Endothelial cell of umbilical vein (primary cell): Measurements from ENCODE around the gene CSRP1. TPM values are rescaled to one million over a fixed set of nuclear protein-coding genes. Genes with fewer than 3 reads are reported as not detected.
A peak's percentile ranks its signal among the peaks of the same experiment; 100 is the strongest.

Experiments
- BruUV-seq: library from RNA; stranded (reverse); fragments of 400-500 nt; replicated peaks from 2 replicates; lab custom pipeline; 2021; lab: Mats Ljungman, UMichigan
- CTCF ChIA-PET: fragments of 300-600, 350-600 bp; sonication (Branson Sonifier 250); formaldehyde crosslinking; loops from one replicate; lab custom pipeline; 2021; ENCODE audit warnings: antibody characterized with exemption, inconsistent platforms; lab: Charles Lee
- POLR2A ChIA-PET: fragments of 300-600, 350-600 bp; sonication (Branson Sonifier 250); formaldehyde crosslinking; loops from one replicate; lab custom pipeline; 2021; ENCODE audit warnings: antibody characterized with exemption, inconsistent platforms; lab: Charles Lee
- DNase-seq: peaks from one replicate; pipeline ENCODE4 v3.0.0-alpha.2; 2011; ENCODE audit warnings: low read depth, low spot score
- FAIRE-seq: peaks from 2 replicates; lab custom pipeline; 2011; peaks lifted over from hg19 to GRCh38; lab: Jason Lieb, UNC
- H2AFZ ChIP-seq: 2 replicates; pipeline ENCODE4 v1.6.0; 2012; ENCODE audit warnings: low read depth, low read length, control low read depth, inconsistent platforms
- H3K27ac ChIP-seq: 2 replicates; pipeline ENCODE4 v1.5.1; 2011; ENCODE audit warnings: low read depth, mild to moderate bottlenecking, control low read depth, low read length, moderate library complexity; ENCODE audit not compliant: insufficient read depth
- H3K27me3 ChIP-seq, 2 experiments: 2 replicates each; pipeline versions ENCODE4 v1.6.0 to v1.6.1; 2011; ENCODE audit warnings: low read length in 2 of 2, mixed read lengths in 1 of 2; ENCODE audit not compliant: control insufficient read depth in 2 of 2, insufficient read depth in 2 of 2
- H3K36me3 ChIP-seq, 2 experiments: 2 replicates in 1 of 2; 3 replicates in 1 of 2; pipeline ENCODE4 v1.5.1; 2011; ENCODE audit warnings: low read length in 2 of 2, mild to moderate bottlenecking in 1 of 2, moderate library complexity in 1 of 2; ENCODE audit not compliant: control insufficient read depth in 2 of 2, insufficient read depth in 2 of 2; ENCODE audit errors: extremely low read depth in 1 of 2
- H3K4me1 ChIP-seq: 3 replicates; pipeline ENCODE4 v1.5.1; 2011; ENCODE audit warnings: mild to moderate bottlenecking, low read length; ENCODE audit not compliant: control insufficient read depth, insufficient read depth; ENCODE audit errors: extremely low read depth
- H3K4me2 ChIP-seq: 2 replicates; pipeline ENCODE4 v1.6.1; 2011; ENCODE audit warnings: low read length, control low read depth, mixed read lengths; ENCODE audit not compliant: insufficient read depth
- H3K4me3 ChIP-seq, 3 experiments: fragments of 200-600 bp in 1 of 3; sonication (generic), shearing (Covaris generic) in 1 of 3; replicated peaks in 1 of 3; 2 replicates each; pipeline ENCODE4 v1.5.1; 2011 to 2016; ENCODE audit warnings: control low read depth in 3 of 3, low read length in 3 of 3, mild to moderate bottlenecking in 2 of 3, inconsistent platforms in 1 of 3, low read depth in 1 of 3, moderate library complexity in 1 of 3; ENCODE audit not compliant: insufficient read depth in 1 of 3
- H3K79me2 ChIP-seq: 2 replicates; pipeline ENCODE4 v1.6.0; 2012; ENCODE audit warnings: low read length, inconsistent platforms; ENCODE audit not compliant: control insufficient read depth, insufficient read depth
- H3K9ac ChIP-seq: replicated peaks from 2 replicates; pipeline ENCODE3; 2011; ENCODE audit warnings: low read length, control low read depth; ENCODE audit not compliant: insufficient read depth; ENCODE audit errors: extremely low read depth
- H3K9me1 ChIP-seq: replicated peaks from 3 replicates; pipeline ENCODE4 v1.6.0; 2011; ENCODE audit warnings: mild to moderate bottlenecking, low read length; ENCODE audit not compliant: control insufficient read depth, insufficient read depth; ENCODE audit errors: extremely low read depth
- H3K9me3 ChIP-seq: replicated peaks from 2 replicates; pipeline ENCODE4 v1.5.1; 2012; ENCODE audit warnings: low read length, inconsistent platforms; ENCODE audit not compliant: control insufficient read depth, insufficient read depth
- H4K20me1 ChIP-seq: replicated peaks from 2 replicates; pipeline ENCODE3; 2011; ENCODE audit warnings: mild to moderate bottlenecking, low read length; ENCODE audit not compliant: control insufficient read depth, insufficient read depth; ENCODE audit errors: extremely low read depth
- EZH2 ChIP-seq: IDR thresholded peaks from 2 replicates; pipeline ENCODE4 v1.6.1; 2012; ENCODE audit warnings: borderline replicate concordance, low read depth, mild to moderate bottlenecking, moderate library complexity, low read length, inconsistent platforms; ENCODE audit not compliant: severe bottlenecking
- FOS ChIP-seq: IDR thresholded peaks from 2 replicates; pipeline ENCODE4 v1.6.1; 2011; ENCODE audit warnings: mild to moderate bottlenecking, low read length, moderate library complexity, borderline replicate concordance; ENCODE audit not compliant: insufficient read depth
- GATA2 ChIP-seq: IDR thresholded peaks from 2 replicates; pipeline ENCODE4 v1.7.0; 2011; ENCODE audit warnings: low read depth, mild to moderate bottlenecking, moderate library complexity, mixed read lengths, low read length; ENCODE audit not compliant: insufficient read length, insufficient read depth
- MAX ChIP-seq: IDR thresholded peaks from 2 replicates; pipeline ENCODE4 v1.6.1; 2011; ENCODE audit not compliant: insufficient read depth, insufficient read length
- POLR2AphosphoS5 ChIP-seq: IDR thresholded peaks from 2 replicates; pipeline ENCODE4 v1.6.1; 2012; ENCODE audit warnings: low read depth, mild to moderate bottlenecking, control low read depth, low read length, moderate library complexity; ENCODE audit not compliant: insufficient read depth
- dilution Hi-C: fragments of 300-500 bp; cut with MboI; formaldehyde crosslinking; loops from one replicate; pipeline ENCODE4 v1.15.0; 2019; ENCODE audit warnings: low sequenced_read_pairs; ENCODE audit not compliant: extremely low pct_ligation_motif_present
- intact Hi-C: fragments of 100-400 bp; cut with micrococcal nuclease; formaldehyde crosslinking; loops from one replicate; pipeline ENCODE4 v1.10.0; 2022
- polyA plus RNA-seq, 4 experiments: library from polyadenylated mRNA; depleted of rRNA in 3 of 4; stranded (reverse) in 3 of 4; unstranded in 1 of 4; fragments of >200 nt; gene quantifications; 2 replicates each; pipeline versions ENCODE4 v1.2.1 to v1.2.3, GENCODE V29; 2011 to 2012; ENCODE audit warnings: missing spikeins in 1 of 4
- total RNA-seq: library from RNA; stranded (reverse); gene quantifications from 2 replicates; pipeline ENCODE4 v1.2.3, GENCODE V29; 2021

The CSRP1 gene
- total and polyA plus RNA-seq, 2 donors (not counting 3 experiments of a cell fraction or from before 2014, with no cell fraction given), result 393 to 510 TPM

GRCh38 chr1:201516511-201517127 is 9.7 kb upstream of the CSRP1 start:
- ChIA-PET CTCF (interaction anchor here (1.2 to 26.3 kb wide), 5 partner anchors 14 to 276 kb away, joined by 3 to 1317 read pairs (median 6); no protein-coding TSS in a partner anchor), POLR2A (no interaction called here)
- intact Hi-C loops, result no loop called here
- H3K4me2 ChIP-seq, result no peak overlapping the region
- H3K9me1 ChIP-seq, result no peaks in the 10 kb centered on the region
- H3K4me3 ChIP-seq, result no peak overlapping the region
- dilution Hi-C loops, result loop anchor here (5.0 kb wide), 1 partner anchor 39 kb away; no protein-coding TSS in a partner anchor
- no peak overlapping the region for H2AFZ ChIP-seq
- H4K20me1 ChIP-seq, result no peaks in the 10 kb centered on the region
- H3K79me2 ChIP-seq, result no peaks in the 10 kb centered on the region
- peak; percentile 64 for FAIRE-seq
- no TSS peak for BruUV-seq
- H3K9me3 ChIP-seq, result no peaks in the 10 kb centered on the region
- H3K27ac ChIP-seq, result no peak overlapping the region
- H3K36me3 ChIP-seq, result no peaks in the 10 kb centered on the region
- DNase-seq, result no peak
- H3K9ac ChIP-seq, result no peak overlapping the region
- no peaks in the 10 kb centered on the region for H3K27me3 ChIP-seq
- peaks cover 12% of the 10 kb centered on the region for H3K4me1 ChIP-seq
- TF ChIP-seq POLR2AphosphoS5 (no peak), MAX (no peak)

- FAIRE-seq (peak; percentile 35), DNase-seq (no peak)
- Histone ChIP-seq H3K4me3 (no peak overlapping the region), H3K9me3 (no peaks in the 10 kb centered on the region), H3K4me2 (no peak overlapping the region), H4K20me1 (no peaks in the 10 kb centered on the region), H3K79me2 (no peaks in the 10 kb centered on the region), H3K36me3 (no peaks in the 10 kb centered on the region), H3K9ac (no peak overlapping the region), H3K27me3 (no peaks in the 10 kb centered on the region), H3K9me1 (no peaks in the 10 kb centered on the region), H2AFZ (no peak overlapping the region), H3K4me1 (peaks cover 13% of the 10 kb centered on the region), H3K27ac (no peak overlapping the region)
- BruUV-seq, result no TSS peak
- intact Hi-C loops, result no loop called here
- CTCF ChIA-PET, result interaction anchor here (1.1 to 26.3 kb wide), 6 partner anchors 11 to 277 kb away, joined by 3 to 1317 read pairs (median 4); no protein-coding TSS in a partner anchor
- POLR2A ChIA-PET, result no interaction called here
- TF ChIP-seq MAX (no peak), FOS (no peak), POLR2AphosphoS5 (no peak), EZH2 (no peak), GATA2 (no peak)
- dilution Hi-C loops, result loop anchor here (5.0 kb wide), 1 partner anchor 39 kb away; no protein-coding TSS in a partner anchor
Measured at GRCh38 chr1:201515895-201516294, 9.0 kb upstream of the CSRP1 start.
